Panc1 (cell line): Measurements from ENCODE around the gene CXCR6.
A peak's percentile ranks its signal among the peaks of the same experiment; 100 is the strongest.

Experiments
- TF ChIP-seq, protein P1 (sequence below), 2 experiments: IDR thresholded peaks; 2 replicates each; pipeline ENCODE4 v1.6.1; 2011 to 2012; ENCODE audit warnings: low read depth in 2 of 2, control low read depth in 1 of 2, low read length in 1 of 2, mild to moderate bottlenecking in 1 of 2, moderate library complexity in 1 of 2; ENCODE audit not compliant: insufficient read depth in 1 of 2
- TF ChIP-seq, protein P2 (sequence below): fragments of 450-650 bp; IDR thresholded peaks from 2 replicates; pipeline ENCODE4 v1.5.1; 2017; ENCODE audit warnings: mild to moderate bottlenecking

- TF ChIP-seq, protein P1, sequence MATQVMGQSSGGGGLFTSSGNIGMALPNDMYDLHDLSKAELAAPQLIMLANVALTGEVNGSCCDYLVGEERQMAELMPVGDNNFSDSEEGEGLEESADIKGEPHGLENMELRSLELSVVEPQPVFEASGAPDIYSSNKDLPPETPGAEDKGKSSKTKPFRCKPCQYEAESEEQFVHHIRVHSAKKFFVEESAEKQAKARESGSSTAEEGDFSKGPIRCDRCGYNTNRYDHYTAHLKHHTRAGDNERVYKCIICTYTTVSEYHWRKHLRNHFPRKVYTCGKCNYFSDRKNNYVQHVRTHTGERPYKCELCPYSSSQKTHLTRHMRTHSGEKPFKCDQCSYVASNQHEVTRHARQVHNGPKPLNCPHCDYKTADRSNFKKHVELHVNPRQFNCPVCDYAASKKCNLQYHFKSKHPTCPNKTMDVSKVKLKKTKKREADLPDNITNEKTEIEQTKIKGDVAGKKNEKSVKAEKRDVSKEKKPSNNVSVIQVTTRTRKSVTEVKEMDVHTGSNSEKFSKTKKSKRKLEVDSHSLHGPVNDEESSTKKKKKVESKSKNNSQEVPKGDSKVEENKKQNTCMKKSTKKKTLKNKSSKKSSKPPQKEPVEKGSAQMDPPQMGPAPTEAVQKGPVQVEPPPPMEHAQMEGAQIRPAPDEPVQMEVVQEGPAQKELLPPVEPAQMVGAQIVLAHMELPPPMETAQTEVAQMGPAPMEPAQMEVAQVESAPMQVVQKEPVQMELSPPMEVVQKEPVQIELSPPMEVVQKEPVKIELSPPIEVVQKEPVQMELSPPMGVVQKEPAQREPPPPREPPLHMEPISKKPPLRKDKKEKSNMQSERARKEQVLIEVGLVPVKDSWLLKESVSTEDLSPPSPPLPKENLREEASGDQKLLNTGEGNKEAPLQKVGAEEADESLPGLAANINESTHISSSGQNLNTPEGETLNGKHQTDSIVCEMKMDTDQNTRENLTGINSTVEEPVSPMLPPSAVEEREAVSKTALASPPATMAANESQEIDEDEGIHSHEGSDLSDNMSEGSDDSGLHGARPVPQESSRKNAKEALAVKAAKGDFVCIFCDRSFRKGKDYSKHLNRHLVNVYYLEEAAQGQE (IDR thresholded peaks at IDR 0.05; ENCODE audit: insufficient read depth in 1 of 2, low read depth in 2 of 2, low read length in 1 of 2), result no peak
- TF ChIP-seq, protein P2, sequence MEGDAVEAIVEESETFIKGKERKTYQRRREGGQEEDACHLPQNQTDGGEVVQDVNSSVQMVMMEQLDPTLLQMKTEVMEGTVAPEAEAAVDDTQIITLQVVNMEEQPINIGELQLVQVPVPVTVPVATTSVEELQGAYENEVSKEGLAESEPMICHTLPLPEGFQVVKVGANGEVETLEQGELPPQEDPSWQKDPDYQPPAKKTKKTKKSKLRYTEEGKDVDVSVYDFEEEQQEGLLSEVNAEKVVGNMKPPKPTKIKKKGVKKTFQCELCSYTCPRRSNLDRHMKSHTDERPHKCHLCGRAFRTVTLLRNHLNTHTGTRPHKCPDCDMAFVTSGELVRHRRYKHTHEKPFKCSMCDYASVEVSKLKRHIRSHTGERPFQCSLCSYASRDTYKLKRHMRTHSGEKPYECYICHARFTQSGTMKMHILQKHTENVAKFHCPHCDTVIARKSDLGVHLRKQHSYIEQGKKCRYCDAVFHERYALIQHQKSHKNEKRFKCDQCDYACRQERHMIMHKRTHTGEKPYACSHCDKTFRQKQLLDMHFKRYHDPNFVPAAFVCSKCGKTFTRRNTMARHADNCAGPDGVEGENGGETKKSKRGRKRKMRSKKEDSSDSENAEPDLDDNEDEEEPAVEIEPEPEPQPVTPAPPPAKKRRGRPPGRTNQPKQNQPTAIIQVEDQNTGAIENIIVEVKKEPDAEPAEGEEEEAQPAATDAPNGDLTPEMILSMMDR, result peak; percentile 83
These were observed 14.1 kb upstream of the CXCR6 start for GRCh38 chr3:45929042-45929679.
